Measurements from ENCODE around the gene SYNDIG1.

DNA sequence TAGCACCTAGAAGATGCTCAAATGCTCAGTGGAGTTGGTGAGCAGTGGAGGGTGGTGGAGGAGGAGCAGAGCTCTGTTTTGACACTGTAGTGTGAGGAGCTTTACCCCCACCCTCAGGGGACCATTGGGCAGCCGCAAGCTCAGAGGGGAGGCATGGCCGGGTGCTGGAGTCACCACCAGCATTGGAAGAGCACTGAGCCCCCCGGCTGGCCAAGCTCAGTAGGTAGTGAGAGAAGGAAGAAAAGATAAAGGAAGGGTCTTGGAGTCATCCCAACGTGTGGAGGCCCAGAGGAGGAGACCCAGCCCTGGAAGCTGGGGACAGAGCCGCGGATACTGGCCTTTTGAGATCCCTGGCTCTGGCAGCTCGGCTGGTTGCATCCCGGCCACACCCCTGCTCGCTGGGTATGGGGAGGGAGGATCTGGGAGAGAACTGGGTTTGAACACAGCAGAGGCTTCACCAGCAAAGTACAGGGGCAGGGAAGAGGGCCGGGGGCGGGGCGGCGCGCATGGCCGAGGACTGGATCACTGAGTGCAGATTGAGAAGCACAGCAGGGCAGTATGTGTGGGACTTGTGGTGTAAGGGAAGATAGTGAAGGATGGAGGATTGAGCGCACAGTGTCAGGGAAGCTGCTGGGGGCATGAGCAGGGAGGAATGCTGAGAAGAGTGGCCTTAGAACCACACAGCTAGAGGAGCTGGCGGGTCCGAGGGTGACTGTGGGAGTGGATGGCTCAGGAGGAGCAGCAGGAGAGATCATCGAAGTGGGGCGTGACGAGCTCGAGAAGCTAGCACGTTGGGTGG lies 24.4 kb downstream of the SYNDIG1 start:
- TF ChIP-seq, protein P1, sequence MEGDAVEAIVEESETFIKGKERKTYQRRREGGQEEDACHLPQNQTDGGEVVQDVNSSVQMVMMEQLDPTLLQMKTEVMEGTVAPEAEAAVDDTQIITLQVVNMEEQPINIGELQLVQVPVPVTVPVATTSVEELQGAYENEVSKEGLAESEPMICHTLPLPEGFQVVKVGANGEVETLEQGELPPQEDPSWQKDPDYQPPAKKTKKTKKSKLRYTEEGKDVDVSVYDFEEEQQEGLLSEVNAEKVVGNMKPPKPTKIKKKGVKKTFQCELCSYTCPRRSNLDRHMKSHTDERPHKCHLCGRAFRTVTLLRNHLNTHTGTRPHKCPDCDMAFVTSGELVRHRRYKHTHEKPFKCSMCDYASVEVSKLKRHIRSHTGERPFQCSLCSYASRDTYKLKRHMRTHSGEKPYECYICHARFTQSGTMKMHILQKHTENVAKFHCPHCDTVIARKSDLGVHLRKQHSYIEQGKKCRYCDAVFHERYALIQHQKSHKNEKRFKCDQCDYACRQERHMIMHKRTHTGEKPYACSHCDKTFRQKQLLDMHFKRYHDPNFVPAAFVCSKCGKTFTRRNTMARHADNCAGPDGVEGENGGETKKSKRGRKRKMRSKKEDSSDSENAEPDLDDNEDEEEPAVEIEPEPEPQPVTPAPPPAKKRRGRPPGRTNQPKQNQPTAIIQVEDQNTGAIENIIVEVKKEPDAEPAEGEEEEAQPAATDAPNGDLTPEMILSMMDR (IDR thresholded peaks at IDR 0.05; ENCODE audit: insufficient read depth, low read depth, low read length), result no peak
- TF ChIP-seq EZH2 (IDR thresholded peaks at IDR 0.05; ENCODE audit: insufficient read depth, low read length), result no peak

Measured in astrocyte (in vitro differentiated cells and primary cell).